Thymus (tissue), 11 donors: ENCODE results near the gene CLDN18. TPM values are rescaled to one million over a fixed set of nuclear protein-coding genes. Genes with fewer than 3 reads are reported as not detected.

Experiments
- DNase-seq, 9 donors: peaks; one replicate each; pipeline ENCODE4 v3.0.0-alpha.2; 2013; ENCODE audit warnings: low spot score in 9 of 9, low read depth in 6 of 9, missing footprints in 1 of 9
- H3K27ac ChIP-seq, 2 donors: one replicate each; pipeline ENCODE4 v1.5.1; 2013; ENCODE audit warnings: control low read depth in 1 of 2, low read depth in 1 of 2, low read length in 1 of 2, mild to moderate bottlenecking in 1 of 2, moderate library complexity in 1 of 2
- H3K27me3 ChIP-seq, 2 donors: one replicate each; pipeline ENCODE4 v1.5.1; 2013; ENCODE audit warnings: low read length in 1 of 2; ENCODE audit not compliant: control insufficient read depth in 2 of 2, insufficient read depth in 1 of 2
- H3K36me3 ChIP-seq, 2 donors: one replicate each; pipeline ENCODE4 v1.5.1; 2013; ENCODE audit warnings: low read length in 1 of 2, mild to moderate bottlenecking in 1 of 2, moderate library complexity in 1 of 2; ENCODE audit not compliant: control insufficient read depth in 2 of 2, insufficient read depth in 2 of 2
- H3K4me1 ChIP-seq, 2 donors: one replicate each; pipeline ENCODE4 v1.5.1; 2013; ENCODE audit warnings: low read length in 2 of 2; ENCODE audit not compliant: control insufficient read depth in 2 of 2, insufficient read depth in 2 of 2
- H3K4me3 ChIP-seq, 2 donors: one replicate each; pipeline ENCODE4 v1.5.1; 2013; ENCODE audit warnings: low read length in 2 of 2, control low read depth in 1 of 2, mild to moderate bottlenecking in 1 of 2
- H3K9me3 ChIP-seq, 2 donors: one replicate each; pipeline ENCODE4 v1.5.1; 2013; ENCODE audit warnings: low read length in 1 of 2, mild to moderate bottlenecking in 1 of 2; ENCODE audit not compliant: control insufficient read depth in 2 of 2, insufficient read depth in 1 of 2
- WGBS: extraction: QIAGEN DNeasy Blood & Tissue Kit; methylation state at CpG from one replicate; pipeline ENCODE4 v1.1.7; 2013; 5-methylcytosine and 5-hydroxymethylcytosine counted together
- polyA plus RNA-seq: library from polyadenylated mRNA; stranded (reverse); fragments of 200-250 nt; gene quantifications from one replicate; pipeline ENCODE4 v1.2.3, GENCODE V29; 2013
- total RNA-seq: library from RNA; stranded (reverse); fragments of 120-200 nt; gene quantifications from one replicate; pipeline ENCODE4 v1.2.4, GENCODE V29; 2013
- donor health status: healthy.

The CLDN18 gene
- total and polyA plus RNA-seq, 2 donors: 0.28 to 0.62 TPM

DNA sequence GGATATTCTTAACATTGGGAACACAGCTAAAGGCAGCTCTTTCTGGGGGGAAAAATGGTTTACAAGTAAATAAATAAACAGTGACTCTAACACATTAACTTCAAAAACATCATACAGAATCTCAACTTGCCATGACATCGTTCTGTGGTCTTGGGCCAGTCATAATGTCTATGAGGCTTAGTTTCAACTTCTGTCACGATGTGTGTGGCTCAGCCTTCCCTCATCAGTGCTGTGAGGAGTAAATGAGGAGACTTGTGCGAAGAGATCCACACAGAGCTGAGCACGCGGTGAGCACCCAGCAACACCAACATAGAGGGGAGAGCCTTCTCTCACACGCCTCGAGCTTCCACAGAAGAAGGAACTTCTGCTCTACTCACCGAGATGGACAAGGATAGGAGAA lies 56.4 kb downstream of the CLDN18 start:
- no peak for DNase-seq
- Histone ChIP-seq H3K36me3 (no peaks in the 10 kb centered on the region), H3K4me3 (no peak overlapping the region), H3K27ac (no peak overlapping the region), H3K9me3 (no peaks in the 10 kb centered on the region), H3K4me1 (no peaks in the 10 kb centered on the region), H3K27me3 (peaks cover 0 to 2% of the 10 kb centered on the region in 2 donors)
- 94% methylated on average over 8 of the region's 8 CpGs for WGBS

DNA sequence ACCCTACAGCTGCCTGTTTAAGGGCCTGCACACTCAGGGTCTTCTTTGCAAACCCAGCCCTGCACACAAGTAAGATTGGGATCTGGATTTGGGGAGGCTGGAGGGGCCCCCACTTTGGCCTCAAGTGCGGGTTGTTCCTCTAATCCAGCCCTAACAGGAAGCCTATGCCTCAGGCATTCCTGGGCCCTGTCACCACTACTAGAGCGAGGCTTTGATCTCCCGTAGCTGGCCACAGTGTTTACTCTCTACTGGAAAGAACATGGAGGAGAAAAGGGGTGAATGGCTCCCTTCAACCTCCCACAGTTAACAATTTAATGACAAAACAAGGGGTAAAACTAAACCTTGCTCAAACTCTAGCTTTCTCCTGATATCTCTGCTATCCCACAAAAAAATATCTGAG lies 57.0 kb downstream of the CLDN18 start:
- DNase-seq: no peak
- no peaks in the 10 kb centered on the region for H3K36me3 ChIP-seq
- H3K27me3 ChIP-seq: peaks cover 0 to 2% of the 10 kb centered on the region in 2 donors
- no peak overlapping the region for H3K27ac ChIP-seq
- no peaks in the 10 kb centered on the region for H3K4me1 ChIP-seq
- no peak overlapping the region for H3K4me3 ChIP-seq
- H3K9me3 ChIP-seq: no peaks in the 10 kb centered on the region
- WGBS: 91% methylated on average over 3 of the region's 3 CpGs

GRCh38 chr3:138068046-138068445 lies 58.1 kb downstream of the CLDN18 start:
- Histone ChIP-seq H3K36me3 (no peaks in the 10 kb centered on the region), H3K4me3 (no peak overlapping the region), H3K27me3 (peaks cover 0 to 2% of the 10 kb centered on the region in 2 donors), H3K4me1 (no peaks in the 10 kb centered on the region), H3K9me3 (no peaks in the 10 kb centered on the region), H3K27ac (no peak overlapping the region)
- DNase-seq: no peak
- 88% methylated on average over 8 of the region's 8 CpGs for WGBS

- 34% methylated on average over 14 of the region's 14 CpGs for WGBS
- DNase-seq: peak; percentile 33 to 75 (median 46)
- Histone ChIP-seq H3K4me3 (no peak overlapping the region), H3K9me3 (no peaks in the 10 kb centered on the region), H3K27ac (no peak overlapping the region), H3K4me1 (no peaks in the 10 kb centered on the region), H3K27me3 (peaks cover 0 to 2% of the 10 kb centered on the region in 2 donors), H3K36me3 (no peaks in the 10 kb centered on the region)
These were observed 58.7 kb downstream of the CLDN18 start for GRCh38 chr3:138068579-138069174.

- DNase-seq: no peak
- H3K9me3 ChIP-seq: no peaks in the 10 kb centered on the region
- H3K27ac ChIP-seq: no peak overlapping the region
- H3K4me3 ChIP-seq: no peak overlapping the region
- WGBS: 96% methylated on average over 4 of the region's 4 CpGs
- H3K4me1 ChIP-seq: no peaks in the 10 kb centered on the region
- H3K27me3 ChIP-seq: peaks cover 0 to 2% of the 10 kb centered on the region in 2 donors
- H3K36me3 ChIP-seq: no peaks in the 10 kb centered on the region
These were observed 60.0 kb downstream of the CLDN18 start for GRCh38 chr3:138070006-138070405.

DNA sequence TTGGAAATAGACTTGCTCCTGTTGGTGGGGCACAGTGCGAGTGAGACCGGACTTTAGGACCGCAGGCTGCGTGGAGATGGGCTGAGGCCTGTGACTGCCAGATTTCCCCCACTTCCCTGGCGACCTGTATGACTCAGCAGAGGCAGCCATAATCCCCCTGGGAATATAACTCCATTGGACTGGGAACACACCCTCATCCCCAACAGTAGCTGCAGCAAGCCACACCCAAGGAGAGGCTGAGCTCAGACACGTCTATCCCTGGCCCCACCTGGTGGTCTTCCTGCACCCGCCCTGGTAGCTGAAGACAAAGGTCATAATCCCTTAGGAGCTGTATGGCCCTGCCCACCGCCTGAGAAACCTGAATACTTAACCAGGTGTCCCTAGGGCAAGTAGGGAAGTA lies 62.8 kb downstream of the CLDN18 start:
- Histone ChIP-seq H3K4me3 (no peak overlapping the region), H3K36me3 (no peaks in the 10 kb centered on the region), H3K27ac (no peak overlapping the region), H3K4me1 (no peaks in the 10 kb centered on the region), H3K27me3 (peaks cover 0 to 2% of the 10 kb centered on the region in 2 donors), H3K9me3 (no peaks in the 10 kb centered on the region)
- no peak for DNase-seq
- WGBS: 95% methylated on average over 8 of the region's 8 CpGs

GRCh38 chr3:138078096-138078495 lies 68.1 kb downstream of the CLDN18 start:
- 94% methylated on average over 4 of the region's 4 CpGs for WGBS
- Histone ChIP-seq H3K27me3 (no peaks in the 10 kb centered on the region), H3K36me3 (no peaks in the 10 kb centered on the region), H3K4me1 (peaks cover 0 to 9% of the 10 kb centered on the region in 2 donors), H3K27ac (no peak overlapping the region), H3K4me3 (no peak overlapping the region), H3K9me3 (no peaks in the 10 kb centered on the region)
- DNase-seq: no peak

- Histone ChIP-seq H3K9me3 (no peaks in the 10 kb centered on the region), H3K27ac (no peak overlapping the region), H3K4me3 (no peak overlapping the region), H3K36me3 (no peaks in the 10 kb centered on the region), H3K4me1 (peaks cover 0 to 12% of the 10 kb centered on the region in 2 donors), H3K27me3 (no peaks in the 10 kb centered on the region)
- WGBS: 1% methylated on average over 1 of the region's 1 CpG
- DNase-seq: no peak
These were observed 69.0 kb downstream of the CLDN18 start for GRCh38 chr3:138078901-138079344.

DNA sequence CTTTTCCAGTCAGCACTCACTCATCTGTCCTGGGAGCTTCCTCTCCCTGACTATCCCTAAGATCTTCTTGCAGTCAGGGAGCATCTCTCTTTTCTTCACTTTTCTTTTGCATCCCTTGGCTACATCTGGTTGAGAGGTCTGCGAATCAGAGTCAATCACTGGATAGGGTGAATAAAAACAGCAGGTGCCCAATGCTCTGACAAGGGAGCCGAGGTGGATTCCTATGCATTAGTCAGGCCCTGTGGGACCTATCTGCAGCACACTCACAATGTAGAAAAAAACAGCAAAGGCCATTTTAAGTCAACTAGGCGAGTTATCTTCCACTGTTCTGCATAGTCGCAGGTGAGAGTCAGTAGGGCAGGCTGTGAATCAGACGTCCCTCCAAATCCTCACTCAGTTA lies 69.9 kb downstream of the CLDN18 start:
- H3K36me3 ChIP-seq: no peaks in the 10 kb centered on the region
- 95% methylated on average over 5 of the region's 5 CpGs for WGBS
- no peaks in the 10 kb centered on the region for H3K9me3 ChIP-seq

More for the DNA sequence above, 69.9 kb downstream of the CLDN18 start:
- peaks cover 0 to 12% of the 10 kb centered on the region in 2 donors for H3K4me1 ChIP-seq
- no peak overlapping the region for H3K27ac ChIP-seq
- H3K27me3 ChIP-seq: no peaks in the 10 kb centered on the region
- no peak overlapping the region for H3K4me3 ChIP-seq
- DNase-seq: no peak
